Gastrocnemius medialis (tissue), 4 donors: ENCODE measurements around the gene ACSL5. TPM values are rescaled to one million over a fixed set of nuclear protein-coding genes. Genes with fewer than 3 reads are reported as not detected.

Experiments
- ATAC-seq, 2 donors: fragments of 150-250 bp; one replicate each; pipeline ENCODE4 v1.9.1; 2016
- DNase-seq, 2 donors: peaks; one replicate each; pipeline ENCODE4 v3.0.0-alpha.2; 2019
- H3K27ac ChIP-seq, 4 donors: fragments of 200-600 bp; sonication (generic); 1 replicate in 1 of 4; 2 replicates in 3 of 4; pipeline ENCODE4 v1.5.1; 2016 to 2018; ENCODE audit warnings: mild to moderate bottlenecking in 2 of 4, moderate library complexity in 1 of 4
- H3K27me3 ChIP-seq, 3 donors: fragments of 200-600 bp; sonication (generic) in 2 of 3; 1 replicate in 1 of 3; 2 replicates in 2 of 3; pipeline versions ENCODE4 v1.5.1 to v1.6.0; 2016 to 2019; ENCODE audit warnings: mild to moderate bottlenecking in 1 of 3, moderate library complexity in 1 of 3
- H3K36me3 ChIP-seq, 2 donors: fragments of 200-600 bp; sonication (generic) in 1 of 2; one replicate each; pipeline ENCODE4 v1.5.1; 2017 to 2018
- H3K4me1 ChIP-seq, 2 donors: fragments of 200-600 bp; sonication (generic) in 1 of 2; one replicate each; pipeline ENCODE4 v1.5.1; 2016 to 2017; ENCODE audit warnings: mild to moderate bottlenecking in 2 of 2
- H3K4me3 ChIP-seq, 4 donors: fragments of 200-600 bp; sonication (generic) in 3 of 4; 1 replicate in 1 of 4; 2 replicates in 3 of 4; pipeline ENCODE4 v1.5.1; 2016 to 2019; ENCODE audit warnings: mild to moderate bottlenecking in 2 of 4
- H3K9me3 ChIP-seq, 3 donors: fragments of 200-600 bp; sonication (generic) in 2 of 3; 1 replicate in 1 of 3; 2 replicates in 2 of 3; pipeline ENCODE4 v1.5.1; 2016 to 2019
- POLR2A ChIP-seq, 2 donors: fragments of 450-650 bp; IDR thresholded peaks; one replicate each; pipeline ENCODE4 v1.6.1; 2017; ENCODE audit warnings: antibody characterized with exemption in 2 of 2, mild to moderate bottlenecking in 2 of 2, moderate library complexity in 2 of 2
- in situ Hi-C, 4 donors: fragments of 200-750 bp; cut with MboI; loops; one replicate each; pipeline versions ENCODE4 v1.15.0 to v1.8.0; 2017; ENCODE audit warnings: low sequenced_read_pairs in 4 of 4
- intact Hi-C: fragments of 100-400 bp; cut with DNase I; formaldehyde crosslinking; loops from one replicate; pipeline ENCODE4 v1.15.1; 2023; ENCODE audit warnings: low total_unique reads
- total RNA-seq, 4 donors: library from RNA; depleted of rRNA; stranded (reverse); fragments of >200 nt; gene quantifications; one replicate each; pipeline versions ENCODE4 v1.1.0 to v1.2.3, GENCODE V29; 2016
- TF ChIP-seq, protein P1 (sequence below), 5 experiments: fragments of 450-650 bp in 3 of 5; fragments of 200-600 bp in 2 of 5; sonication (generic) in 2 of 5; IDR thresholded peaks in 4 of 5; conservative IDR thresholded peaks in 1 of 5; 1 replicate in 4 of 5; 2 replicates in 1 of 5; pipeline ENCODE4 v1.5.1; 2016 to 2019; ENCODE audit warnings: antibody characterized with exemption in 5 of 5, mild to moderate bottlenecking in 3 of 5, moderate library complexity in 3 of 5

The ACSL5 gene, protein sequence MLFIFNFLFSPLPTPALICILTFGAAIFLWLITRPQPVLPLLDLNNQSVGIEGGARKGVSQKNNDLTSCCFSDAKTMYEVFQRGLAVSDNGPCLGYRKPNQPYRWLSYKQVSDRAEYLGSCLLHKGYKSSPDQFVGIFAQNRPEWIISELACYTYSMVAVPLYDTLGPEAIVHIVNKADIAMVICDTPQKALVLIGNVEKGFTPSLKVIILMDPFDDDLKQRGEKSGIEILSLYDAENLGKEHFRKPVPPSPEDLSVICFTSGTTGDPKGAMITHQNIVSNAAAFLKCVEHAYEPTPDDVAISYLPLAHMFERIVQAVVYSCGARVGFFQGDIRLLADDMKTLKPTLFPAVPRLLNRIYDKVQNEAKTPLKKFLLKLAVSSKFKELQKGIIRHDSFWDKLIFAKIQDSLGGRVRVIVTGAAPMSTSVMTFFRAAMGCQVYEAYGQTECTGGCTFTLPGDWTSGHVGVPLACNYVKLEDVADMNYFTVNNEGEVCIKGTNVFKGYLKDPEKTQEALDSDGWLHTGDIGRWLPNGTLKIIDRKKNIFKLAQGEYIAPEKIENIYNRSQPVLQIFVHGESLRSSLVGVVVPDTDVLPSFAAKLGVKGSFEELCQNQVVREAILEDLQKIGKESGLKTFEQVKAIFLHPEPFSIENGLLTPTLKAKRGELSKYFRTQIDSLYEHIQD
- total RNA-seq = 1 to 10 TPM; 2.2 to 4.1 (median 3.1) TPM

GRCh38 chr10:112373912-112374338, at the start of gene ACSL5:
Gene ACSL5 (plus strand): TSS chr10:112374116. CDS start chr10:112394947, 20,831 bp downstream.
- Histone ChIP-seq H3K27me3 (no peaks in the 10 kb centered on the region), H3K4me1 (peaks cover 5 to 10% of the 10 kb centered on the region in 2 donors), H3K27ac (peak within 1 kb of the TSS in 3 of 4 donors; percentile 69 to 73 (median 70)), H3K4me3 (no peak within 1 kb of the TSS), H3K36me3 (no peaks in the 10 kb centered on the region), H3K9me3 (no peaks in the 10 kb centered on the region)
- ATAC-seq (no peak), DNase-seq (no peak)
- in situ Hi-C loops (no loop called here), intact Hi-C loops (no loop called here)
- TF ChIP-seq, protein P1, sequence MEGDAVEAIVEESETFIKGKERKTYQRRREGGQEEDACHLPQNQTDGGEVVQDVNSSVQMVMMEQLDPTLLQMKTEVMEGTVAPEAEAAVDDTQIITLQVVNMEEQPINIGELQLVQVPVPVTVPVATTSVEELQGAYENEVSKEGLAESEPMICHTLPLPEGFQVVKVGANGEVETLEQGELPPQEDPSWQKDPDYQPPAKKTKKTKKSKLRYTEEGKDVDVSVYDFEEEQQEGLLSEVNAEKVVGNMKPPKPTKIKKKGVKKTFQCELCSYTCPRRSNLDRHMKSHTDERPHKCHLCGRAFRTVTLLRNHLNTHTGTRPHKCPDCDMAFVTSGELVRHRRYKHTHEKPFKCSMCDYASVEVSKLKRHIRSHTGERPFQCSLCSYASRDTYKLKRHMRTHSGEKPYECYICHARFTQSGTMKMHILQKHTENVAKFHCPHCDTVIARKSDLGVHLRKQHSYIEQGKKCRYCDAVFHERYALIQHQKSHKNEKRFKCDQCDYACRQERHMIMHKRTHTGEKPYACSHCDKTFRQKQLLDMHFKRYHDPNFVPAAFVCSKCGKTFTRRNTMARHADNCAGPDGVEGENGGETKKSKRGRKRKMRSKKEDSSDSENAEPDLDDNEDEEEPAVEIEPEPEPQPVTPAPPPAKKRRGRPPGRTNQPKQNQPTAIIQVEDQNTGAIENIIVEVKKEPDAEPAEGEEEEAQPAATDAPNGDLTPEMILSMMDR (IDR thresholded peaks at IDR 0.05 in 4 of 5, conservative IDR thresholded peaks at IDR 0.05 in 1 of 5) = no peak
- no peak for TF ChIP-seq POLR2A (IDR thresholded peaks at IDR 0.05)

GRCh38 chr10:112327678-112328077, 46.2 kb upstream of the ACSL5 start:
- DNase-seq = no peak
- Histone ChIP-seq H3K27me3 (no peaks in the 10 kb centered on the region), H3K4me3 (no peak overlapping the region), H3K27ac (no peak overlapping the region), H3K9me3 (no peaks in the 10 kb centered on the region), H3K36me3 (no peaks in the 10 kb centered on the region), H3K4me1 (no peaks in the 10 kb centered on the region)
- ATAC-seq = no peak
- in situ Hi-C loops = no loop called here
- intact Hi-C loops = no loop called here
- TF ChIP-seq, protein P1 (IDR thresholded peaks at IDR 0.05 in 4 of 5, conservative IDR thresholded peaks at IDR 0.05 in 1 of 5) = no peak
- TF ChIP-seq POLR2A (IDR thresholded peaks at IDR 0.05) = no peak

DNA sequence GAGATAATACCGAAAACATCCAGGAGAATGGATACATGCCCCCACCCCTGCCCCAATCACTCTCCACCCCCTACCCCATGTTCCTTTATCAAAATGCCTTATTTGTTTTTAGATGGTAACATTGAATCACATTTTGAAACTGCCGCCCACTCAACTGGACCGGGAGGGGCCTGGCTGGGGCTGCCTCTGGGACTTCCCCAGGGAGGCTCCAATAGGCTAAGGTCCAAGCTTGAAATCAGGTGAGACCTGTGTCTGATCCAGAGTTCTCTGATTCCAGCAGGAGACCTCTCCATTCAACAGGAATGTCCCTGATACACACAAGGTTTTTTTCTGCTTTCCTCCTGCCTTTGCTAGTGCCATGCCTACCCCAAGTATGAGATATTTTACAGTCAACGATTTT, 43.8 kb upstream of the ACSL5 start:
- TF ChIP-seq, protein P1 (IDR thresholded peaks at IDR 0.05 in 4 of 5, conservative IDR thresholded peaks at IDR 0.05 in 1 of 5) = no peak
- no peak for TF ChIP-seq POLR2A (IDR thresholded peaks at IDR 0.05)
- Histone ChIP-seq H3K36me3 (no peaks in the 10 kb centered on the region), H3K27ac (no peak overlapping the region), H3K4me1 (no peaks in the 10 kb centered on the region), H3K27me3 (no peaks in the 10 kb centered on the region), H3K4me3 (no peak overlapping the region), H3K9me3 (no peaks in the 10 kb centered on the region)
- ATAC-seq (no peak), DNase-seq (no peak)
- intact Hi-C loops (no loop called here), in situ Hi-C loops (no loop called here)

DNA sequence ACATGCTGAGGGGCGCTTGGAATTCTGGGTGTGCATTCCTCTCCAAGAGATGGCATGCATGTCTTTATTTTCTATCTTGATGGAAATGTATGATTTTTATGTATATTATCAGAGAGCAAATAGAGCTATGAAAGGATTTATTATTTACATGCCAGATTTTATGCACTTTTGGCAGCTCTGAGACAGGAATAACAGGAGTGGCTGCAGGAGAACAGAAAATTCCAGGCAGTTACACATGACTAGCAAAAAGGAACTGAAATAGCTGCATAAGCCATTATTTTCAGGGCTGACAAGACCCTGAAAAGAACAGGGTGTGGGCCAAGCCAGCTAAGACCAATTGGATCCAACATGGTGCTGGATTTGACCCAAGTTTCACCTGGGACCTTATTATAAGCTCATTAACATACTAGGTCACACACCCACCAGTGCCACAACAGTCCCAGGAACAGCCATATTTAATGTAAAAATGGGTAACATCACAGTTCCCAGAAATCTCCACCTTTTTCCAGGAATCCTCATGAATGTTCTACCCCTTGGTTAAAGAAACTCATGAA, 43.2 kb upstream of the ACSL5 start:
- TF ChIP-seq POLR2A (IDR thresholded peaks at IDR 0.05) = no peak
- TF ChIP-seq, protein P1 (IDR thresholded peaks at IDR 0.05 in 4 of 5, conservative IDR thresholded peaks at IDR 0.05 in 1 of 5) = no peak

More for the DNA sequence above, 43.2 kb upstream of the ACSL5 start:
- ATAC-seq (no peak), DNase-seq (no peak)
- intact Hi-C loops = no loop called here
- in situ Hi-C loops = no loop called here
- Histone ChIP-seq H3K4me3 (no peak overlapping the region), H3K36me3 (no peaks in the 10 kb centered on the region), H3K9me3 (no peaks in the 10 kb centered on the region), H3K27me3 (no peaks in the 10 kb centered on the region), H3K4me1 (no peaks in the 10 kb centered on the region), H3K27ac (no peak overlapping the region)
